ENCODE results near the gene PTPRH. TPM values are rescaled to one million over a fixed set of nuclear protein-coding genes. Genes with fewer than 3 reads are reported as not detected.

Gene PTPRH
- total and polyA plus RNA-seq, 9 of the 15 experiments (the other 6 are each of a cell fraction or from before 2014, with no cell fraction given) = 0.87 to 34.3 (median 22.7) TPM

DNA sequence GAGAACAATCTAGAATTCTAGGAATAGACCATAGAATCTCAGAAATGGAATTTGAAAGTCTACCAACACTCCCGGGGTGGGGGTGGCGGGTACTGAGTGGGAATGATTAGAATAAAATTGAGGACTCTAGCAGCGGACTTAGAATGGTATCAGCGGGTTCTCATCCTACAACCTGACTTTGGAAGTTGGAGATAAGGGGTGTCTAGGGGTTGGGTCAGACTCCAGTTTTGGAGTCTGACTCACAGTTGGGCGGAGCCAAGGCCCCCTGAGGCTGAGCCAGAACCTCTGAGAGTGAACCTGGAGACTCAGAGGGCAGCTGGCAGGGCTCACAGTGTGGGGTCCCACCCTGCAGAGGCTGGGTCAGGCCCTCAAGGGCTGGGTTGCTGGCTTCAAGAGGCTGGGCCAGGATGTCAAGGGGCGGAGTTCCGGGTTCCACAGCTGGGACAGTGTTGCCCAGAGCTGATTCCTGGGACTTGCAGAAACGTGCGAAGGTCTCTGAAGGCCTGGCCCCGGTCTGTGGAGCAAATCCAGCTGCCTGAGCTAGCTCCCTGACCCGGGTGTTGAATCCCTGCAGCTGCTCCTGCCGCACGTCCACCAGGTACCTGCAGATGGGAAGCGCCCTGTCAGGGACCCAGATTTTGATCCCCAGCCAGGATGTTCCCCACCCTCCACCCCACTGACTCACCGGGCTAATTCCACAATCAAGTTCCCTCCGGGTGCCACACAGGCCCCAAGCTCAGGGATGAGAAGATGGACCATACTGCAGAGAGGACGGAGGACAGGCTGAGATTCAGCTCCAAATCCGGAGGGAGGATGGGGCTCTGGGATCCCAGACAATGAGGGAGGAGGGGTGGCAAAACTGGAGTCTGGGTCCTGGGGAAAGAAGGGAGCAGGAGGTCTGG is 50.2 kb downstream of the PTPRH start (continued):
- TF ChIP-seq HDAC3 (IDR thresholded peaks at IDR 0.05; ENCODE audit: borderline replicate concordance, partially characterized antibody) = peak; percentile 68
- TF ChIP-seq YY1 (IDR thresholded peaks at IDR 0.05; ENCODE audit: borderline replicate concordance in 1 of 3, control insufficient read depth in 1 of 3, extremely low read depth in 1 of 3, insufficient read depth in 3 of 3, insufficient read length in 1 of 3, insufficient replicate concordance in 2 of 3, low read depth in 1 of 3, low read length in 2 of 3) = peak in 1 of 3 experiments; percentile 43
- TF ChIP-seq ZEB2 (IDR thresholded peaks at IDR 0.05) = peak; percentile 70; the same call in 1 of the 2 replicates
- no peak for TF ChIP-seq ESRRB (CRISPR knock-in tag; IDR thresholded peaks at IDR 0.05; ENCODE audit: borderline replicate concordance)
- TF ChIP-seq MTA2 (IDR thresholded peaks at IDR 0.05; ENCODE audit: low read depth) = peak; percentile 48
- TF ChIP-seq PHB (CRISPR knock-in tag; IDR thresholded peaks at IDR 0.05) = no peak
- no peak for TF ChIP-seq ZNF280B (CRISPR knock-in tag; IDR thresholded peaks at IDR 0.05)
- no peak for TF ChIP-seq HSF4 (CRISPR knock-in tag; IDR thresholded peaks at IDR 0.05; ENCODE audit: borderline replicate concordance)
- TF ChIP-seq TEAD4 (IDR thresholded peaks at IDR 0.05; ENCODE audit: low read length) = peak; percentile 83
- TF ChIP-seq TEAD4 (CRISPR knock-in tag; IDR thresholded peaks at IDR 0.05; ENCODE audit: borderline replicate concordance) = no peak
- TF ChIP-seq SAP30 (IDR thresholded peaks at IDR 0.05; ENCODE audit: borderline replicate concordance, insufficient read depth, low read depth, low read length, poor library complexity, severe bottlenecking) = peak; percentile 70
- TF ChIP-seq, protein P1, sequence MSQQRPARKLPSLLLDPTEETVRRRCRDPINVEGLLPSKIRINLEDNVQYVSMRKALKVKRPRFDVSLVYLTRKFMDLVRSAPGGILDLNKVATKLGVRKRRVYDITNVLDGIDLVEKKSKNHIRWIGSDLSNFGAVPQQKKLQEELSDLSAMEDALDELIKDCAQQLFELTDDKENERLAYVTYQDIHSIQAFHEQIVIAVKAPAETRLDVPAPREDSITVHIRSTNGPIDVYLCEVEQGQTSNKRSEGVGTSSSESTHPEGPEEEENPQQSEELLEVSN (IDR thresholded peaks at IDR 0.05; ENCODE audit: borderline replicate concordance in 1 of 2, extremely low read depth in 1 of 2, insufficient read depth in 1 of 2, insufficient read length in 1 of 2, low read depth in 1 of 2, low read length in 1 of 2, poor library complexity in 1 of 2, severe bottlenecking in 1 of 2) = peak in 1 of 2 experiments; percentile 11
- no peak for TF ChIP-seq ELF2 (CRISPR knock-in tag; IDR thresholded peaks at IDR 0.05)
- TF ChIP-seq HDAC8 (tag; IDR thresholded peaks at IDR 0.05) = no peak
- TF ChIP-seq, protein P2, sequence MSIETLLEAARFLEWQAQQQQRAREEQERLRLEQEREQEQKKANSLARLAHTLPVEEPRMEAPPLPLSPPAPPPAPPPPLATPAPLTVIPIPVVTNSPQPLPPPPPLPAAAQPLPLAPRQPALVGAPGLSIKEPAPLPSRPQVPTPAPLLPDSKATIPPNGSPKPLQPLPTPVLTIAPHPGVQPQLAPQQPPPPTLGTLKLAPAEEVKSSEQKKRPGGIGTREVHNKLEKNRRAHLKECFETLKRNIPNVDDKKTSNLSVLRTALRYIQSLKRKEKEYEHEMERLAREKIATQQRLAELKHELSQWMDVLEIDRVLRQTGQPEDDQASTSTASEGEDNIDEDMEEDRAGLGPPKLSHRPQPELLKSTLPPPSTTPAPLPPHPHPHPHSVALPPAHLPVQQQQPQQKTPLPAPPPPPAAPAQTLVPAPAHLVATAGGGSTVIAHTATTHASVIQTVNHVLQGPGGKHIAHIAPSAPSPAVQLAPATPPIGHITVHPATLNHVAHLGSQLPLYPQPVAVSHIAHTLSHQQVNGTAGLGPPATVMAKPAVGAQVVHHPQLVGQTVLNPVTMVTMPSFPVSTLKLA (conservative IDR thresholded peaks at IDR 0.05) = peak in 1 of 2 experiments; percentile 46; a peak in 2 of 4 replicates
- no peak for TF ChIP-seq ZNF76 (CRISPR knock-in tag; IDR thresholded peaks at IDR 0.05; ENCODE audit: borderline replicate concordance)
- peak; percentile 91 for TF ChIP-seq SMARCE1 (IDR thresholded peaks at IDR 0.05)
- TF ChIP-seq TCFL5 (CRISPR knock-in tag; conservative IDR thresholded peaks at IDR 0.05) = no peak

All from K562 (cell line).